Upper lobe of left lung (tissue), 4 donors: ENCODE measurements around the gene LIPC.

Experiments used
- CTCF ChIP-seq, 6 experiments: fragments of 450-650 bp in 4 of 6; fragments of 200-600 bp in 2 of 6; sonication (generic) in 2 of 6; IDR thresholded peaks; one replicate each; pipeline ENCODE4 v1.5.1; 2016 to 2019; ENCODE audit warnings: antibody characterized with exemption in 6 of 6
- POLR2A ChIP-seq, 4 donors: fragments of 450-650 bp; IDR thresholded peaks; one replicate each; pipeline ENCODE4 v1.5.1; 2016 to 2017; ENCODE audit warnings: antibody characterized with exemption in 4 of 4, mild to moderate bottlenecking in 2 of 4

GRCh38 chr15:58384667-58385066 lies 47.1 kb upstream of the LIPC start:
- TF ChIP-seq POLR2A (IDR thresholded peaks at IDR 0.05) (no peak), CTCF (IDR thresholded peaks at IDR 0.05) (no peak)
